HG03521 (cell line): Measurements from ENCODE around the gene PPIP5K1.

Source experiments
- ATAC-seq: cut with Tn5 transposase; IDR thresholded peaks from one replicate; pipeline ENCODE4 v1.9.1; 2021; ENCODE audit warnings: mild to moderate bottlenecking, moderate library complexity; ENCODE audit not compliant: unreplicated experiment

PPIP5K1 gene

GRCh38 chr15:43492673-43493601, 97.1 kb downstream of the PPIP5K1 start, which contains the start of gene TP53BP1:
Gene TP53BP1, minus strand, starts transcription at chr15:43493156. Its CDS starts 113 bp downstream, at chr15:43493043.
- ATAC-seq, result peak; percentile 97

GRCh38 chr15:43492266-43492665, 97.7 kb downstream of the PPIP5K1 start:
- no peak for ATAC-seq

- no peak for ATAC-seq
Measured at GRCh38 chr15:43489191-43489590, 100.8 kb downstream of the PPIP5K1 start.

- no peak for ATAC-seq
Measured at GRCh38 chr15:43488790-43489189, 101.2 kb downstream of the PPIP5K1 start.

GRCh38 chr15:43487271-43487895, 102.6 kb downstream of the PPIP5K1 start:
- no peak for ATAC-seq

GRCh38 chr15:43484455-43484854, 105.6 kb downstream of the PPIP5K1 start:
- no peak for ATAC-seq
